Fibroblast of skin of back (primary cell): ENCODE results near the gene TMEM62.
"Not testable (repeated sequence)": the region's sequence is repeated elsewhere in the genome, so short reads cannot be mapped to it uniquely, and the experiment has no call there.

Source experiments
- DNase-seq: peaks from one replicate; pipeline ENCODE4 v3.0.0-alpha.2; 2013

The TMEM62 gene

DNA sequence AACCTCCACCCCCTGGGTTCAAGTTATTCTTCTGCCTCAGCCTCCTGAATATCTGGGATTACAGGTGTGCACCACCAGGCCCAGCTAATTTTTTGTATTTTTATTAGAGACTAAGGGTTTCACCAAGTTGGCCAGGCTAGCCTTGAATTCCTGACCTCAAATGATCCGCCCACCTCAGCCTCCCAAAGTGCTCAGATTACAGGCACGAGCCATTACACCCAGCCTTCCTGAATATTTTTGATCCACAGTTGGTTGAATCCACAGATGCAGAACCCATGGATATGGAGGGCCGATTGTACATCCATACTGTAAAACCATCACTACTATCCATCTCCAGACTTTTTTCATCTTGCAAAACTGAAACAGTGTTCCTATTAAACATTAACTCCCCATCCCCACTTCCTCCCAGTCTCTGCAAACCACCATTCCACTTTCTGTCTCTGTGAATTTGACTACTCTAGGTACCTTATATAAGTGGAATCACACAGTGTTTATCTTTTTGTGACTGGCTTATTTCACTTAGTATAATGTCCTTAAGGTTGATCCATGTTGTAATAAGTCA is 8.2 kb upstream of the TMEM62 start:
- DNase-seq, result no peak

DNA sequence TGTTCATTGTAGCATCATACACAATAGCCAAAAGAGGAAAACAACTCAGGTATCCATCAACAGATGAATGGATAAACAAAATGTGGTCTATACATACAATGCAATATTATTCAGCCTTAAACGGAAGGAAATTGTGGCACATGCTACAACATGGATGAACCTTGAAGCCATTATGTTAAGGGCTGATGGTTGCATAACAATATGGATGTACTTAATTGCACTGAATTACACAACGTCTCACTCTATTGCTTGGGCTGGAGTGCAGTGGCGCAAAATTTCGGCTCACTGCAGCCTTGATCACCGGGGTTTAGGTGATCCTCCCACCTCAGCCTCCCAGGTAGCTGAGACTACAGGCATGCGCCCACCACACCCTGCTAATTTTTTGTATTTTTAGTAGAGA is 7.0 kb upstream of the TMEM62 start:
- no peak for DNase-seq

DNA sequence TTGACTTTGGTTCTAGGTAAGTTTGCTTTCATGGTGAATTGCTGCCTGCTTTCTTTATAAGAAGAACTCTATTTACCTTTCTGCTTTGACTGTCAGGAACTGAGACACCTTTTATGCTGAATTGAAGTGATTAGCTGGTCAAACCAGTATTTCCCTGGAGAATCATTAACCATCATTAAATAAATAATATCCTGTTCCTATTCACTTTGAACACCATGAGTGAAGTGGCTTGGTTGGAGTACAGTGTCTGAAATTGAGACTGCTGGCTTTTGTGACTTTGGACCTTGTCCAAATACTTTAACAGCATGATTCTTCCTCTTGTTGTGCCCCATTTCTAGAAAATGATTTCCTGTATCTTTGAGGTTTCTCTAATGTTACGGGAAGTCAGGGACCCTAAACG is 5.6 kb upstream of the TMEM62 start:
- DNase-seq, result no peak

DNA sequence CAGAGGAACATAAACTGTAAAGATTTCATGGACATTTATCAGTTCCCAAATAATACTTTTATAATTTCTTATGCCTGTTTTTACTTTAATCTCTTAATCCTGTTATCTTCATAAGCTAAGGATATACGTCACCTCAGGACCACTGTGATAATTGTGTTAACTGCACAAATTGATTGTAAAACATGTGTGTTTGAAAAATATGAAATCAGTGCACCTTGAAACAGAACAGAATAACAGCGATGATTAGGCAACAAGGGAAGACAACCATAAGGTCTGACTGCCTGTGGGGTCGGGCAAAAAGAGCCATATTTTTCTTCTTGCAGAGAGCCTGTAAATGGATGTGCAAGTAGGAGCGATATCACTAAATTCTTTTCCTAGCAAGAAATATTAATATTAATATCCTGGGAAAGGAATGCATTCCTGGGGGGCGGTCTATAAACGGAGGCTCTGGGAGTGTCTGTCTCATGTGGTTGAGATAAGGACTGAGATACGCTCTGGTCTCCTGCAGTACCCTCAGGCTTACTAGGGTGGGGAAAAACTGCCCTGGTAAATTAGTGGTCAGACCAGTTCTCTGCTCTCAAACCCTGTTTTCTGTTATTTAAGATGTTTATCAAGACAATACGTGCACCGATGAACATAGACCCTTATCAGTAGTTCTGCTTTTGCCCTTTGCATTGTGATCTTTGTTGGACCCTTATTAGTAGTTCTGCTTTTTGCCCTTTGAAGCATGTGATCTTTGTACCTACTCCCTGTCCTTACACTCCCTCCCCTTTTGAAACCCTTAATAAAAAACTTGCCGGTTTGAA is 5.0 kb upstream of the TMEM62 start:
- DNase-seq, result not testable (repeated sequence)

DNA sequence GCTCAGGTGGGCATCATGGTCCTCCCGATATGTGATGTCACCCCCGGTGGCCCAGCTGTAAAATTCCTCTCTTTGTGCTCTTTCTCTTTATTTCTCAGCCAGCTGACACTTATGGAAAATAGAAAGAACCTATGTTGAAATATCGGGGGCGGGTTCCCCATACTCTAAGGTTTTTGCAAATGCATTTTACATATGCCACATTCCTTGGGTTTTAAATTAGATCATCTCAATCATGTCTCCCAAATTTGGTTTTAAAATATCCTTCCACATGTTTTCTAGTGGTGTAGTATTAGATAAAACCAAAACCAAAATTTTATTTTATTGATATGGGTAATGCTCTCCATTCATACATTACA is 4.4 kb upstream of the TMEM62 start:
- no peak for DNase-seq

DNA sequence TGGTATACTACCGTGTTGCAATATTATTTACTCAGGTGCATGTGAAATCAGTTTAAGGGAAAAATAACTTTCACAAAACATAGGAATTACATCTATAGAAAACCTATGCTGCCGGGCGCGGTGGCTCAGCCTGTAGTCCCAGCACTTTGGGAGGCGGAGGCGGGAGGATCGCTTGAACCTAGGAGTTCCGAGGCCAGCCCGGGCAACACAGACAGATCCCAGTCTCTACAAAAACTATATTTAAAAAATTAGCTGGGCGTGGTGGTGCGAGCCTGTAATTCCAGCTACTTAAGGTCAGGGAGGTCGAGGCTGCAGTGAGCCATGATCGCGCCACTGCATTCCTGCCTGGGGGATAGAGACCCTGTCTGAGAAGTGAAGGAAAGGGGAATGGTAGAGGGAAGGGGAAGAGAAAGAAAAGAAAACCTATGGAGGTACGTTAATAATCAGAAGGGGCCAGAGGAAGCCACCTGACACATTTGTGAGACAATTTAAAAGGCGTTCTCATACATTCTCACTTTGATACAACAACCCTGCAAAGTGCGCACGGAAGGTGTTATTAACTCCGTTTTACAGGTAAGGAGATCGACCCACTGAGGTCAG is 456 bp upstream of the TMEM62 start:
- no peak for DNase-seq

DNA sequence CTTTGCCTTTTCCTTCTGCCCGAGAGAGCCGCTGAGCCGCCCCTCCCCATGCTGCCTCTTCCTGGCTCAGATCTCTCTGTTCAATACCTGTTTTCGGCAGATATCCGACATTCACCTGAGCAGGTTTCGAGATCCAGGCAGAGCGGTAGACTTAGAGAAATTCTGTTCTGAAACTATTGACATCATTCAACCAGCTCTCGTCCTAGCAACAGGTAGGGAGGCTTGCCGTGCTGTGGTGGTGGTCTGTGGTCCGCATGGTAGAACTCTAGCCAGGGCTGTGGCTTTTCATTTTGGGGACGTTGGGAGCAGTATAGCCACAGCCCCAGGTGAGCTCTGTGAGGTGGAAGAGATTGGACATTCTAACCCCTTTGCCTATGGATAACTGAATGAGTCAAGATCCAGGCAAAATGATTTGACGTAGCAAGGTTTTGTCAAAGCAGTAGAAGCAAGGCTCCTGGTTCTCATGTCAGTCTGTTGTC is 810 bp downstream of the TMEM62 start:
- no peak for DNase-seq

DNA sequence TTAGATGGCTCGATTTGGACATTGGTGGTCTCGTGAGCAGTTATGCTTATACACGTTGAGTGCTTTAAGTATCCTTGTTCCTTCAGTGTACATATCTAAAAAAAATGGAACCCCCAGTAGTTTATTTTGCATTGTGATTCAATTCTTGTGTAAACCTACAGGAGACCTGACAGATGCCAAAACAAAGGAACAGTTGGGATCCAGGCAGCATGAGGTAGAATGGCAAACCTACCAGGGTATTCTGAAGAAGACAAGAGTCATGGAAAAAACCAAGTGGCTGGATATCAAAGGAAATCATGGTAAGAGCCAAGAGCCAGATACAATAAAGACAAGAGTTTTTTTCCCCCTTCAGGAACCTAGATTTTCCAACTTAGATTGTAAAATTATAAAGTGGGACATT is 2.0 kb downstream of the TMEM62 start:
- DNase-seq, result no peak

DNA sequence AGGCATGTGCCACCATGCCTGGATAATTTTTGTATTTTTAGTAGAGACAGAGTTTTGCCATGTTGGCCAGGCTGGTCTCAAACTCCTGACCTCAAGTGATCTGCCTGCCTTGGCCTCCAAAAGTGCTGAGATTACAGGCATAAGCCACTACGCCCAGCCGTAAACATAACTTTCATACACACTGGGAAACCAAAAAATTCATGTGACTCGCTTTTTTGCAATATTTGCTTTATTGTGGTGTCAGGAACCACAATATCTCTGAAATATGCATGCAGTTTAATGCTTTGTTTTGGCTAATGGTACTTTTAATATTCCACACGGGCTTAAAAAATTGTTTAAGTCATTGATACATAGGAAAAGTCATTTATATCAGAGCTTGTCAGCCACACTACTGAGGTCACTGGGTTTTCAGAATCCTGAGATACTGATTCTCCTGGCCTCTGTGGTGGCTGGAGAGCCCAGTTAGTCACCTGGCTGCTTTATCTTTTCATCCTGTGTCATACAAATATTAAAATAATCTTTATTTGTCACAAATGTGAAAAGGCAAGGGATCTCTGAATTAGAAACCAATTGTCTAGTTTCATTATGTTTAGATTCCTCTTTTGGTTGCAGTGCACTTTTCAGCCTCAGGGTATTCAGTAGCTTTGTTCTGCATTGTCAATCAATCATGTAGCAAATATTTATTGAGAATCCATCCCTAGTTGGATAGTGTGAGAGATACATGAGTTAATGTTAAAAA is 10.0 kb downstream of the TMEM62 start:
- peak; percentile 15 for DNase-seq

DNA sequence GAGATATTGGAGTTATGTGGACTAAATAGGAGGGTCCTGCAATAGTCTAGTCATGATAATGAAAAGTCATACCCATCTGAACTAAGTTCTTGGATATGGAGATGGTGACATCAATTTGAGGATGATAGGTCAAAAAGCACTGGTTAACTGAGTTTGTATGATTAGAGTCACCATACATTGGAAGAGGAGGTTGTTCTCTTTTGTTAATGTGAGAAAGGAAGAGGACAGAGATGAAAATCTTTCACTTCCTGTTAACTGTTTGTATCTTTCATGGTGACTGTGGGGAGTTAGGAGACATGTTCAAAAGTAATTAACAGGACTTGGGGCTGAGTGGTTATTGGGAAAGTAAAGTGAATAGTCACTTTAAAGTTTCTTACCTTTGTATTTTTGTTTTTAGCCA is 11.1 kb downstream of the TMEM62 start:
- DNase-seq, result no peak

DNA sequence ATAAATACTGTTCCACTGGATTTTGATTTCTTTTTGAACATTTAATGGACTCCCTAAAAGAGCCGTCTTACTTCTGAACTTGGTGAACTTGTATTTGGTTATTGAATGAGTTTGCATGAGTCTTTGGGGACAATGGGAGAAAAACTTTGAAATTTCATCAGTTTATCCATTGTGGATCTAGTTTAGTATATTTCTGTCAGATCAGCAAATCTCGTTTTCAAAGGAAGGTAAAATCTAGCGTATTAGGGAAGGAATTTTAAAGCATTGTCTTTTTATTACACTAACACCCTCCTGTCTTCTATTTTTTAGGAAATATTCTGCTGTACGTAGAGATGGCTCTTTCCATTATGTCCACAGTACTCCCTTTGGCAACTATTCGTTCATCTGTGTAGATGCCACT is 12.8 kb downstream of the TMEM62 start:
- no peak for DNase-seq

DNA sequence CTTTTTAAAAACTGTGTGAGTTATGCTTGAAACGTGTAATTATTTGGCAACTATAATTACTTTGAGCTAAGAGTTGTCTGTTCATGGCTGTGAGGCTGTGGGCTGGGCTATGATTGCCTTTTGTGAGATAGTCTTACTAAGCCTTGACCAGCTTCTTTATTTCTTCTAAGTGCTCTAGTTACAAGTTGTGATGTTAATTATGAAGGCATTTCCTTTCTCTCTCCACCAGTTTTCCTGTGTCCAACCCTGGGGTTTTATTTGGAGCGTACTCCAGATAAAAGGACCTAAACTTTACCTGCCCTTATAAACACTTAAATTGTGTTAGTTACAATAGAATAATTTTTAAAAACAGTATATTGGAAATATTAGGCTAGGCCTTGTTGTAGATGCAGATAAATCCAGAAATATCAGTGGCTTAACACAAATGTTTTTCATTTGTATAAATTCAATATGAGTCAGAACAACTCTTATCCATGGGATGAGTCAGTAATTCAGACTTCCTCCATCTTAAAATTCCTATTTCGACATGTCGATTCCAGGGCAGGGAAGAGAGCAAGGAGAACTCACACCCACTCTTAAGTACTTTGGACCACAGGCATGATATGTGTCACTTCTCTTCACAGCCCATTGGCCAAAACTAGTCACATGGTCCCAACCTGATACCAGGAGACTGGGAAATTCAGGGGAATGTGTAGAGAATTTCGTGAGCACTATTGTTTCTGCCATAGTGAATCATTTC is 17.0 kb downstream of the TMEM62 start:
- peak; percentile 99 for DNase-seq

DNA sequence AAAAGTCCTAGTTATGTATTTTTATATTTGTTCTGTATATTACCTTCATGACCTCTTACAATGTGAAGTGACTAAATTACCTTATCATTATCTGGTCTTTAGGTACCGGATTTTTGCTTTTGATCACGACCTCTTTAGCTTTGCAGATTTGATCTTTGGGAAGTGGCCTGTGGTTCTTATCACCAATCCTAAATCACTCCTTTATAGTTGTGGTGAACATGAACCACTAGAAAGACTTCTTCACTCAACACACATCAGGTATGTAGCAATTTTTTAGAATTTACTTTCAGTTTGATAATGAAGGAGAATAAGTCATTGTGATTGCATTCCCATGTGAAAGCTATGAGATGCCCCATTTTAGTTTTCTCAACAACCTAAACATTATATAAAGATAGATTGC is 18.3 kb downstream of the TMEM62 start:
- DNase-seq, result no peak

DNA sequence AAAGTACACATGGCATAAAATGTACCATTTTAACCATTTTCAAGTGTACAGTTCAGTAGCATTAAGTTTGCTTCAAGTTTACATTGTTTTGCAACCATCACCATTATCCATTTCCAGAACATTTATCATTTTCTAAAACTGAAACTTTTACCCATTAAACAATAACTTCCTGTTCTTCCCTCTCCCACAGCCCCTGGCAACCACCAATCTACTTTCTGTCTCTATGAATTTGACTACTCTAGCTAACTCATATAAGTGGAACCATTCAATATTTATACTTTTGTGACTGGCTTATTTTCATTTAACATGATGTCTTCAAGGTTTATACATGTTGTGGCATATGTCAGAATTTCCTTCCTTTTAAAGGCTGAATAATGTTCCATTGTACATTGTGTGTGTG is 19.9 kb downstream of the TMEM62 start:
- no peak for DNase-seq

DNA sequence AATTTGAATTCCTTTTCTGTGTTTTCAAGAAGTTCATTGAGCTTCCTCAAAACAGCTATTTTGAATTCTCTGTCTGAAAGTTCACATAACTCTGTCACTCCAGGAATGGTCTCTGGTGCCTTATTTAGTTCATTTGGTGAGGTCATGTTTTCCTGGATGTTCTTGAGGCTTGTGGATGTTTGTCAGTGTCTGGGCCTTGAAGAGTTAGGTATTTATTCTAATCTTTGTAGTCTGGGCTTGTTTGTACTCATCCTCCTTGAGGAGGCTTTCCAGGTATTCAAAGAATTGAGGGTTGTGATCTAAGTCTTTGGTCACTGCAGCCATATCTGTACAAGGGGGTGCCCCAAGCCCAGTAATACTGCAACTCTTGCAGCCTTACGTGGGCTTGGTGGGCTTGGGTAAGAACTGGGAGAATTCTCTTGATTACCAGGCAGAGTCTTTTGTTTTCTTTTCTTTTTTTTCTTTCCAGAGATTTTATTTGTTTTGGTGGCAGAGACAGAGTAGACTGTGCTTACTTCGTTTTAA is 32.5 kb downstream of the TMEM62 start:
- DNase-seq, result peak; percentile 40

DNA sequence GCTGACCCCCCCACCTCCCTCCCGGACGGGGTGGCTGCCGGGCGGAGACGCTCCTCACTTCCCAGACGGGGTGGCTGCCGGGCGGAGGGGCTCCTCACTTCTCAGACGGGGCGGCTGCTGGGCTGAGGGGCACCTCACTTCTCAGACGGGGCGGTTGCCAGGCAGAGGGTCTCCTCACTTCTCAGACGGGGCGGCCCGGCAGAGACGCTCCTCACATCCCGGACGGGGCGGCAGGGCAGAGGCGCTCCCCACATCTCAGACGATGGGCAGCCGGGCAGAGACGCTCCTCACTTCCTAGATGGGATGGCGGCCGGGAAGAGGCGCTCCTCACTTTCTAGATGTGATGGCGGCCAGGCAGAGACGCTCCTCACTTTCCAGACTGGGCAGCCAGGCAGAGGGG is 33.9 kb downstream of the TMEM62 start:
- not testable (repeated sequence) for DNase-seq

DNA sequence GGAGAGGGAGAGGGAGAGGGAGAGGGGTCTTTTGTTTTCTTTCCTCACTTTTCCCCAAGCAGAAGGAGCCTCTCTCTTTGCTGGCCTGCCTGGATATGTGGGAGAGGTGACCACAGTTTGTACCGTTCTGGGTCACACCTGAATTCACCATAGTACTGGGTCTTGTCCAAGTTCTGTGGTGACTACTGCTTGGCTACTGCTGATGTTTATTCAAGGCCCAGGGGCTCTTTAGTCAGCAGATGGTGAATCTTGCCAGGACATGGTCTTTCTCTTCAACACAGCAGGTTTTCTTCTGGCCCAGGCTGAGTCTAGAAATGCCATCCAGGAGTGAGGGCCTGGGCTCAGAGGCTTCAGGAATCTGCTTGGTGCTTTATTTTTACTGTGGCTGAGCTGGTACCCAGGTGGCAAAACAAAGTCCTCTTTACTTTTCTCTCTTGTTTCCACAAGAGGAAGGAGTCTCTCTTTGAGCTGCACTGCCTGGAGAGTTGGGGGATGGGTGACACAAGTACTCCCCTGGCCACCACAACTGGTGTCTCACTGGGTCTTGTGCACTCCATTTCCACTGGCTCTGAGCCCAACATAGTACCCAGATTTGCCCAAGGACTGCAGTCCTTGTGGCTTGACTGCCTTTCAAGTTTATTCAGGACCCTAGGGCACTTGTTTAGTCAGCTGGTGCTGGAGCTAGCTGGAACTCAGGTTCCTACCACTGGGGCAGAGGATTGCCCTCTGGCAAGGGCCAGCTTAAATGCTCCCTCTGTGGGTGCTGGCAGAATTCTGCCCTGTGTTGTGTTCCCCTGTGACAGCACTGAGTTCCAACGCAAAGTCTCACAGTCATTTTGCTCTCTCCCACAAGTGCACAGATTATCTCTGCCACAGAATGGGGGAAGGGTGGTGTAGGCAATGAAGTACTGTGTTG is 35.1 kb downstream of the TMEM62 start:
- DNase-seq, result peak; percentile 38

DNA sequence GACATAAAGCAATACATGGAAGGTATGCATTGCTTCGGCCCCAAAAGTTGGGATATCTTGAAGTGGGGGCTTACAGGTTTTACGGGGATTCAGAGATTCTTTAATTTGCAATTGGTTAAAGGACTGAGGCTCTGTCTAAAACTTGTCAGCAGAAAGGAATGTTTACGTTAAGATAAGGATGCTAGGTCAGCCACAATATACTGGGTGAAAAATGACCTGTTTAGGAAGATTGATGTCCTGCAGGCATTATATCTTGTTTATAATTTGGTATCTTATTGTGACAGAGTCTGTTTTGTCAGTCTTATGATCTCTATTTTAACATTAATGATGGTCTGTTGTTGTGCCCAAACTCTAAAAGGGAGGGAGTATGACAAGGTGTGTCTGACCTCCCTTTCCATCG is 36.5 kb downstream of the TMEM62 start:
- peak; percentile 67 for DNase-seq

DNA sequence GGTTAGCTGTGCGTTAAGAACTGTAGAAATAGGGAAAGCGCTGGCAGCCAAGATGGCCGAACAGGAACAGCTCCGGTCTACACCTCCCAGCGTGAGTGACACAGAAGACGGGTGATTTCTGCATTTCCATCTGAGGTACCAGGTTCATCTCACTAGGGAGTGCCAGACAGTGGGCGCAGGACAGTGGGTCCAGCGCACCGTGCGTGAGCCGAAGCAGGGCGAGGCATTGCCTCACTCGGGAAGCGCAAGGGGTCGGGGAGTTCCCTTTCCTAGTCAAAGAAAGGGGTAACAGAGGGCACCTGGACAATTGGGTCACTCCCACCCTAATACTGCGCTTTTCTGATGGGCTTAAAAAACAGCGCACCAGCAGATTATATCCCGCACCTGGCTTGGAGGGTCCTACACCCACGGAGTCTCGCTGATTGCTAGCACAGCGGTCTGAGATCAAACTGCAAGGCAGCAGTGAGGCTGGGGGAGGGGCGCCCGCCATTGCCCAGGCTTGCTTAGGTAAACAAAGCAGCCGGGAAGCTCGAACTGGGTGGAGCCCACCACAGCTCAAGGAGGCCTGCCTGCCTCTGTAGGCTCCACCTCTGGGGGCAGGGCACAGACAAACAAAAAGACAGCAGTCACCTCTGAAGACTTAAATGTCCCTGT is 42.4 kb downstream of the TMEM62 start:
- not testable (repeated sequence) for DNase-seq

DNA sequence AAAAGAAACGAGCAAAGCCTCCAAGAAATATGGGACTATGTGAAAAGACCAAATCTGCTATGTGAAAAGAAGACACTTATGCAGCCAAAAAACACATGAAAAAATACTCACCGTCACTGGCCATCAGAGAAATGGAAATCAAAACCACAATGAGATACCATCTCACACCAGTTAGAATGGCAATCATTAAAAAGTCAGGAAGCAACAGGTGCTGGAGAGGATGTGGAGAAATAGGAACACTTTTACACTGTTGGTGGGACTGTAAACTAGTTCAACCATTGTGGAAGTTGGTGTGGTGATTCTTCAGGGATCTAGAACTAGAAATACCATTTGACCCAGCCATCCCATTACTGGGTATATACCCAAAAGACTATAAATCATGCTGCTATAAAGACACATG is 43.8 kb downstream of the TMEM62 start:
- not testable (repeated sequence) for DNase-seq

DNA sequence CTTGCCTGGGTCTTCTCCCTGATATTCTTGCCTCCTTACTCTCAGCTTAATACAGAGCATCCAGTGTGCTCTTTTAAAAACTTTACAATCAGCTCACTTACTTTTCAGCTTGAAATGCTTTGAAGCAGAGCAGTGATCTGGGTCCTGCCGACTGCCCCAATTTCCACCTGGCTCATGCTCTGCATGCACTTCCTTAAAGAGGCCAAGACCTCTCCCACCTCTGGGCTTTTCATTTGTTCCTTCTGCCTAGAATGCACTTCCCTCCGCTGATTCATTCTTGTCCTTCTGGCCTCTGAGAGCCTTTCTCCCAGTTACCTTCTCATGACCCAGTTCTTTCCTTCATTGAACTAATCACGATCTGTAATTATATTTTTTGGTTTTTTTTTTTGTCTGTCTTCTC is 49.9 kb downstream of the TMEM62 start:
- no peak for DNase-seq
